Type B pancreatic cell (in vitro differentiated cells): ENCODE measurements around the gene SPRR1A. TPM values are rescaled to one million over a fixed set of nuclear protein-coding genes. Genes with fewer than 3 reads are reported as not detected.

ENCODE experiments used
- DNase-seq: peaks from one replicate; pipeline ENCODE4 v3.0.0; 2021; ENCODE audit warnings: mixed read lengths; ENCODE audit not compliant: unreplicated experiment; ENCODE audit errors: extremely low spot score
- H3K27ac Mint-ChIP-seq: 2 replicates; pipeline ENCODE4 v1.8.0; 2021; ENCODE audit warnings: mild to moderate bottlenecking, mixed read lengths
- H3K27me3 Mint-ChIP-seq: 2 replicates; pipeline ENCODE4 v1.8.0; 2021; ENCODE audit warnings: mixed read lengths
- H3K36me3 Mint-ChIP-seq: 2 replicates; pipeline ENCODE4 v1.8.0; 2021; ENCODE audit warnings: mixed read lengths
- H3K4me1 Mint-ChIP-seq: one replicate; pipeline ENCODE4 v1.8.0; 2021; ENCODE audit warnings: mixed read lengths; ENCODE audit not compliant: unreplicated experiment
- H3K4me3 Mint-ChIP-seq: 2 replicates; pipeline ENCODE4 v1.8.0; 2021; ENCODE audit warnings: mild to moderate bottlenecking, mixed read lengths
- H3K9me3 Mint-ChIP-seq: 2 replicates; pipeline ENCODE4 v1.8.0; 2021; ENCODE audit warnings: mixed read lengths
- total RNA-seq: library from RNA; stranded (reverse); gene quantifications from 2 replicates; pipeline ENCODE4 v1.2.1, GENCODE V29; 2021; ENCODE audit warnings: low replicate concordance
- TF ChIP-seq, protein P1 (sequence below): fragments of 200-600 bp; sonication (generic); conservative IDR thresholded peaks from 2 replicates; pipeline ENCODE4 v1.5.0; 2021; ENCODE audit warnings: antibody characterized with exemption, mild to moderate bottlenecking

Gene SPRR1A
- total RNA-seq, 1 donor from 2014 or later = 22.2 TPM

DNA sequence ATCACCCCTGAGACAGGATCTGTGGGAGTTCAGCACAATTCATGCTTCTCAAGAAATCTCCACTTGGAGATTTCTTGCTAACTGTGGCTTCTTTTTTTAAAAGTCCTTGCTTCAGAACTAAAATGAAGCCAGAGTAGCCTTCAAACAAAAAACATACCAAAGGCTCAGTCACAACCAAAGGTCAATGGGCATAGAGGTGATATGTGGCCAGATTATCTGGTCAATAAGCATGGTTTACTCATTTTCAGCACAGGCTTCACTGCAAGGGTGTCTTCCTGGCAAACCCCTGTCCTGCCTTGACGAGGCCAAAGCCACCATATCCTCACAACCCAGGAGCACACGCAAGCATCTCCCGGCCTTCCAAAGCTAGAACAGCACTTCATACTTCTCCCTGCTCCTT lies 24.6 kb upstream of the SPRR1A start:
- peaks cover 13% of the 10 kb centered on the region for H3K9me3 Mint-ChIP-seq
- TF ChIP-seq, protein P1, sequence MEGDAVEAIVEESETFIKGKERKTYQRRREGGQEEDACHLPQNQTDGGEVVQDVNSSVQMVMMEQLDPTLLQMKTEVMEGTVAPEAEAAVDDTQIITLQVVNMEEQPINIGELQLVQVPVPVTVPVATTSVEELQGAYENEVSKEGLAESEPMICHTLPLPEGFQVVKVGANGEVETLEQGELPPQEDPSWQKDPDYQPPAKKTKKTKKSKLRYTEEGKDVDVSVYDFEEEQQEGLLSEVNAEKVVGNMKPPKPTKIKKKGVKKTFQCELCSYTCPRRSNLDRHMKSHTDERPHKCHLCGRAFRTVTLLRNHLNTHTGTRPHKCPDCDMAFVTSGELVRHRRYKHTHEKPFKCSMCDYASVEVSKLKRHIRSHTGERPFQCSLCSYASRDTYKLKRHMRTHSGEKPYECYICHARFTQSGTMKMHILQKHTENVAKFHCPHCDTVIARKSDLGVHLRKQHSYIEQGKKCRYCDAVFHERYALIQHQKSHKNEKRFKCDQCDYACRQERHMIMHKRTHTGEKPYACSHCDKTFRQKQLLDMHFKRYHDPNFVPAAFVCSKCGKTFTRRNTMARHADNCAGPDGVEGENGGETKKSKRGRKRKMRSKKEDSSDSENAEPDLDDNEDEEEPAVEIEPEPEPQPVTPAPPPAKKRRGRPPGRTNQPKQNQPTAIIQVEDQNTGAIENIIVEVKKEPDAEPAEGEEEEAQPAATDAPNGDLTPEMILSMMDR = no peak
- H3K4me1 Mint-ChIP-seq = no peaks in the 10 kb centered on the region
- H3K4me3 Mint-ChIP-seq = no peak overlapping the region
- H3K27ac Mint-ChIP-seq = no peak overlapping the region
- no peaks in the 10 kb centered on the region for H3K27me3 Mint-ChIP-seq
- DNase-seq = no peak
- H3K36me3 Mint-ChIP-seq = no peaks in the 10 kb centered on the region

DNA sequence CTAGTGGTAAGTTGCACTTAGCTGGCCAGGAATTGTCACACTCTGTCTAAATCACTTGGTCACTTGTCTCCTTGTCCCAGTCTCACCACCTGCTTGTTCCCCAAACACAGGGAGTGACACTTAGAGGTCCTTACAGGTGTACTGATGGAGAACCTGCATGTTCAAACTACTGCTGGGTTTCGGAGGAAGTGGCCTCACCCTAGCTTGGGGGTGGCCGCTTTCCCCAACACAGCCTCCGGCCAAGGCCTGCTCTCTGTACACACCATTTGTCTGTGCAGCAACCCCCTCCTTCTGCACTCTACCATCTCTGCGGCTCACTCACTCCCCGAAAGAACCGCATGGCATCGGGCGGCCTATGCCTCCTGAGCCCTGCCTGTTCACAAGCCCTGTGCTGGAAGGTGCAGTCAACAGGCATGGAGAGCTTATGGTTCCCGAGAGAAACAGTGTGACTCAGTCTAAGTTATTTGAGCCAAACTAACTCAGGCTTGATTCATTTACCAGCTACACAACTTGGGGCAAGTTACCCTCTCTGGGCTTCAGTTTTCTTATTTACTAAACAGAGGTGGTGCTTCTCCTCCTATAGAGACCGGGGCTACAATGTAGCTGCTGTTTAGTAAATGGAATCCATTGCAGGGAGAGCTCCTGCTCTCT lies 24.0 kb upstream of the SPRR1A start:
- Mint-ChIP-seq H3K9me3 (peaks cover 13% of the 10 kb centered on the region), H3K27me3 (no peaks in the 10 kb centered on the region), H3K27ac (no peak overlapping the region), H3K4me1 (no peaks in the 10 kb centered on the region), H3K36me3 (no peaks in the 10 kb centered on the region), H3K4me3 (no peak overlapping the region)
- TF ChIP-seq, protein P1 = no peak
- no peak for DNase-seq

DNA sequence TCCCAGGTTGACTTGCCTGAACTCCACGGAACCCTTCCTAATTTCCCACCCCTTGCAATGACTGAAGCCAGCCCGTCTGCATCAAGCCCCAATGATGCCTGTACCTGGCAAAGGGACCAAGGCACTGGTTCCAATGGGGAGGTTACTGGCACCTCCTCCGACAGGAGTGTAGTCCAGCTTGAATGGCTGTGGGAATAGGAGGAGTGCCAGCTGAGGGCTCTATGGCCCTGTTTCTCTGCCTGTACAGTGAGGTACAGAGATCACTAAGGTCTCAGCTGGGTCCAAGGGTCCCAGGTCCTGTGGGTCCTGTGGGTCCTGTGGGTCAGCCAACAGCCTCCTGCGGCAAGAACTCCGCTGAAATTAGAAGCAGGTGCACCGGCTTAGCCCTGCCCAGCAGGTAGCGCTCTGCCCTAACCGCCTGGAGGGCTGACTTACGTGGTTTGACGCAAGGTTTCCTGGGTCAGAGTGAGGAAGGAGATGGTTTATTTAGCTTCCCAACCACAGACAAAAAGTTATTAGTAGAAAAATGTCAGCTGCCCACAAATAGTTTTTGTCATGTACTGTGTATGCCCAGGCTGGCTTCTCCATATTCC lies 23.3 kb upstream of the SPRR1A start:
- no peaks in the 10 kb centered on the region for H3K4me1 Mint-ChIP-seq
- peaks cover 13% of the 10 kb centered on the region for H3K9me3 Mint-ChIP-seq
- no peak for DNase-seq
- TF ChIP-seq, protein P1 = no peak
- H3K27me3 Mint-ChIP-seq = no peaks in the 10 kb centered on the region
- H3K27ac Mint-ChIP-seq = no peak overlapping the region
- H3K36me3 Mint-ChIP-seq = no peaks in the 10 kb centered on the region
- H3K4me3 Mint-ChIP-seq = no peak overlapping the region

DNA sequence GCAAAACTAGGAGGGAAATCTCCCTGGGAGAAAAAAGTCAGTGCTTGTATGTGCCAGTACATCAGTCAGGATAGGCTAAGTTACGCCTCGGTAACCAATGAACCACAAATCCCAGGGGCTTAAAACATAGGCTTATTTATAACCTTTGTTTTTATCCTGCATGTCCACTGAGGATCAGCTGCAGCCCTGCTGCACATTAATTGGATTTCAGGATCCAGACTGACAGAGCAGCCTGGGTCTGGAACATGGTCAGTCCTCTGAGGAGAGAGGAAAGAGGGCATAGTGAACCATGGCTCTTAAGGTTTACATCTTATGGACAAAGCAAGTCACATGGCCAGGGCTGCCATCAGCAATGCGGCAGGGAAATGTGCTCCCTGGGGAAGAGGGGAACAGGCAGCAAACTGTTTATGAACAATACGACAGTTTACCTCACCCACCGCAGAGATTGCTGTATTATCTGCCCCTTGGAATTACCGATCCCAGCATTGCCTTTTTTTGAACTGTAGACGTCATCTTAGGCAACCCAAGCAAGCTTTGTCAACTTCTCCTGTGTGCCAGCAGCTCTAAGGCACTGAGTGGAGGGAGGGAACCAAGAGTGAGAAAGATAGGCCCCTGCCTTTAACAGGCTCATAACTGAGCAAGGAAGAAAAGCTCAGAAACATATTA lies 22.5 kb upstream of the SPRR1A start:
- H3K9me3 Mint-ChIP-seq = peaks cover 13% of the 10 kb centered on the region
- DNase-seq = no peak
- H3K27ac Mint-ChIP-seq = no peak overlapping the region
- no peaks in the 10 kb centered on the region for H3K36me3 Mint-ChIP-seq
- H3K4me3 Mint-ChIP-seq = no peak overlapping the region
- TF ChIP-seq, protein P1 = no peak
- no peaks in the 10 kb centered on the region for H3K27me3 Mint-ChIP-seq
- no peaks in the 10 kb centered on the region for H3K4me1 Mint-ChIP-seq

DNA sequence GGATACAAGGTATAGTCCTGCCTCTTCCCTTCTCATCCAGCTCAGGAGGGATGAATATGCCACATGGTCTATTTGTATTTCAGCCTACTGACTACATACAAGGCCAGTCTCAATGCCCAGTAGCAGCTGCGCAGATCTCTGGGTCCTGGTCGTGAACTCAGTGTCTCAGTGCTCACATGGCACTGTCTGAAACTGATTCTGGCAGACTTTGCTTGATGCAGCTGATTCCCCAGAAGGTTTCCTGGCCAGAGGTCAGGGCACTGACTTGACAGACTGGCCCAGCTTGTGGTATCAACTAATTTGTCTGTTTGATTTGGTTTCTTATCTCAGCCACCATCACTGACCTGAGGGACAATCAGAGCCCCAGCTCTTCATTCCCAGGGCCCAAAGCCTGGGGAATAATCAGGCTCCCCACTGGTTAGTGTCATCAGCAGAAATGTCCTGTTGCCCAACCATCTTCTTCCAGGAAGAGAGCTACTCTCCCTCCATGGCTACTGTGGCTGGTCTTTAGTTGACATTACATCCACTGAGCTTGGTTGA lies 20.9 kb upstream of the SPRR1A start:
- no peak overlapping the region for H3K27ac Mint-ChIP-seq
- H3K9me3 Mint-ChIP-seq = peaks cover 13% of the 10 kb centered on the region
- no peaks in the 10 kb centered on the region for H3K4me1 Mint-ChIP-seq
- DNase-seq = no peak
- no peaks in the 10 kb centered on the region for H3K27me3 Mint-ChIP-seq
- H3K4me3 Mint-ChIP-seq = no peak overlapping the region
- H3K36me3 Mint-ChIP-seq = no peaks in the 10 kb centered on the region
- TF ChIP-seq, protein P1 = no peak
